COLO668 (cell line): ENCODE data around the gene GCC1.
"Not testable (repeated sequence)": the region's sequence is repeated elsewhere in the genome, so short reads cannot be mapped to it uniquely, and the experiment has no call there.

Experiments used
- DNase-seq: peaks from one replicate; lab custom pipeline; 2025; ENCODE audit not compliant: unreplicated experiment; lab: John Stamatoyannopoulos, UW

GCC1 gene

DNA sequence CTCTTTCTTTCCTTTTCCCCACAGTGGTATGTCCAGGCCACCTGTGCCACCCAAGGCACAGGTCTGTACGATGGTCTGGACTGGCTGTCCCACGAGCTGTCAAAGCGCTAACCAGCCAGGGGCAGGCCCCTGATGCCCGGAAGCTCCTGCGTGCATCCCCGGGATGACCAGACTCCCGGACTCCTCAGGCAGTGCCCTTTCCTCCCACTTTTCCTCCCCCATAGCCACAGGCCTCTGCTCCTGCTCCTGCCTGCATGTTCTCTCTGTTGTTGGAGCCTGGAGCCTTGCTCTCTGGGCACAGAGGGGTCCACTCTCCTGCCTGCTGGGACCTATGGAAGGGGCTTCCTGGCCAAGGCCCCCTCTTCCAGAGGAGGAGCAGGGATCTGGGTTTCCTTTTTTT, 5.8 kb upstream of the GCC1 start:
- DNase-seq, result no peak

- no peak for DNase-seq
These were observed 4.5 kb upstream of the GCC1 start for GRCh38 chr7:127589896-127590295.

- DNase-seq, result peak; percentile 62
These were observed 3.5 kb upstream of the GCC1 start for GRCh38 chr7:127588697-127589482.

GRCh38 chr7:127588019-127588696, 2.8 kb upstream of the GCC1 start, which contains the start of gene ARF5:
TSS of gene ARF5 (plus strand) at chr7:127588411. CDS start at chr7:127588499, 88 bp downstream.
- peak; percentile 89 for DNase-seq

DNA sequence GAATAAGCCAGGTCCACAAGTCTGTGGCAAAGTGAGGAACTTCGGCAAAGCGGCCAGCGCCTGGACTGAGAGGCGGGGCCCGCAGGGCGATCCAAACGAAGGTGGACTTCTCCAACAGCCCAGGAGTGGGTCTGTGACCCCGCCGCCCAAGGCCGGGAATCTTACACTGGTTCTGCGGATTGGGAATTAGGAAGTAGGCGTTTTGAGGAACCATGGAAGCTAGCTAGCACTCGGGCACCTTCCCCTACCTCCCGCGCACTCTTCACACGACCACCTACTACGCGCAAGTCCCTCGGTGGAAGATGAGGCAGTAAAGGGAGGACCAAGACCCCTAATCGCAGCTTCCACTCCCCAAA, 2.2 kb upstream of the GCC1 start:
- DNase-seq, result no peak

DNA sequence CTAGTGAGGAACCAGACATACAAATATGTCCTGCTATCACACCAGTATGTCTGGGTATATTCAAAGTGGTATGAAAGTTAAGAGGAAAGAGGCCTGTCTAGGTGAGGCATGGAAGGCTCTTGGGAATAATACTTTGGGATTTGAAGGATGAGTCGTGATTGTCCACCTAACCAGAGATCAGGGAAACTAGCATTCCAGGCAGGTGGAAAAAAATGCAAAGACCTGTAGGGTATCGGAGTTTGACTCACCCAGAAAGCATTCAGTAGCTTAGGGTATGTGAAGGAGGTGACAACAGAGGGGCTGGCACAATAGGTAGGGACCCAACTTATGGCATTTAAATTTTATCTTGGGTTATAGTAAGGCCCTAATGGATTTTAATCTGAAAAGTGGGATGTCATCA, 950 bp upstream of the GCC1 start:
- DNase-seq, result no peak

DNA sequence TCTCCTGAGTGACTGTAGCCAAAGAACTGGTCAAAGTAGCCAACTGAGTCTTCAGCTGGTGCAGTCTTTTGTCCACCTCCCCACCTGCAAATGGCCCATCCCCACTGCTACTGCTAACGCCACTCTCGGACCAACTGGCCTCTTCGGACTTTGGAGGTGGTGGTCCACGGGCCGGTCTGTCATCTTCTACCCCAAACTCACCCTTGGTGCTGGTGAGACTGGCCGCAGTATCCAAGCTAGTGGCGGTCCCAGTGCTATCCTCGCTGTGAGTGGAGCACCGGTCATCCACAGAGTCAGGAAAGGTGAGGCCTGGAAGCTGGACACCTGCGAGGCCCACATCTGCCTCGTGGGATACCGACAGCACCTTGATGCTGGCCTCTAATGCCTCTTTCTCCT, 750 bp downstream of the GCC1 start:
- DNase-seq, result no peak

- no peak for DNase-seq
These were observed 3.0 kb downstream of the GCC1 start for GRCh38 chr7:127582361-127582760.

DNA sequence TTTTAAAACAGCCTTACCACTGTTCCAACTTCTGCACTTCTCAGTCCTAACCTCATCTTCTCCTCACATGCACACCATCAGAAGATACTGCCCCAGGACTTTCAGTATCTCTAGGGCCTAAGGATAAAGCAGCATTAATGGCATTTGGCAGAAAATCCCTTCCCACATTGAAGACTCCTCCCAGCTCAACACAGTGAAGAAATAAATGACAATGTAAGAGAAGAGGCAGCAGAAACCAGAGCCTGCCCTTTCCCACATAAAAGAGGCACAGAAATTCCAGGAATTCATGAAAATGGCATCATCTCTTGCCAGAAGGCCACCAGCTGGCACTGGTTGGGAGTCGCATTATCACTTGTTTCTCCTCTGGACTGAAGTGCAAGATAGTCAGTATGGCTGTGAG, 3.7 kb downstream of the GCC1 start:
- no peak for DNase-seq

- DNase-seq, result no peak
These were observed 4.8 kb downstream of the GCC1 start for GRCh38 chr7:127580612-127581011.

GRCh38 chr7:127578711-127579275, 6.6 kb downstream of the GCC1 start:
- no peak for DNase-seq

- no peak for DNase-seq
These were observed 7.2 kb downstream of the GCC1 start for GRCh38 chr7:127578036-127578684.

- no peak for DNase-seq
These were observed 13.5 kb downstream of the GCC1 start for GRCh38 chr7:127571741-127572505.

DNA sequence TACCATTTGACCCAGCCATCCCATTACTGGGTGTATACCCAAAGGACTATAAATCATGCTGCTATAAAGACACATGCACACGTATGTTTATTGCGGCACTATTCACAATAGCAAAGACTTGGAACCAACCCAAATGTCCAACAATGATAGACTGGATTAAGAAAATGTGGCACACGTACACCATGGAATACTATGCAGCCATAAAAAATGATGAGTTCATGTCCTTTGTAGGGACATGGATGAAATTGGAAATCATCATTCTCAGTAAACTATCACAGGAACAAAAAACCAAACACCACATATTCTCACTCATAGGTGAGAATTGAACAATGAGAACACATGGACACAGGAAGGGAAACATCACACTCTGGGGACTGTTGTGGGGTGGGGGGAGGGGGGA, 17.4 kb downstream of the GCC1 start:
- not testable (repeated sequence) for DNase-seq

- no peak for DNase-seq
These were observed 19.2 kb downstream of the GCC1 start for GRCh38 chr7:127566242-127566641.

- DNase-seq, result no peak
These were observed 27.6 kb downstream of the GCC1 start for GRCh38 chr7:127557803-127558202.

- no peak for DNase-seq
These were observed 29.0 kb downstream of the GCC1 start for GRCh38 chr7:127556404-127556803.

- DNase-seq, result no peak
These were observed 33.5 kb downstream of the GCC1 start for GRCh38 chr7:127551941-127552340.

- no peak for DNase-seq
These were observed 35.1 kb downstream of the GCC1 start for GRCh38 chr7:127550247-127550646.

GRCh38 chr7:127546313-127546712, 39.1 kb downstream of the GCC1 start:
- DNase-seq, result no peak

DNA sequence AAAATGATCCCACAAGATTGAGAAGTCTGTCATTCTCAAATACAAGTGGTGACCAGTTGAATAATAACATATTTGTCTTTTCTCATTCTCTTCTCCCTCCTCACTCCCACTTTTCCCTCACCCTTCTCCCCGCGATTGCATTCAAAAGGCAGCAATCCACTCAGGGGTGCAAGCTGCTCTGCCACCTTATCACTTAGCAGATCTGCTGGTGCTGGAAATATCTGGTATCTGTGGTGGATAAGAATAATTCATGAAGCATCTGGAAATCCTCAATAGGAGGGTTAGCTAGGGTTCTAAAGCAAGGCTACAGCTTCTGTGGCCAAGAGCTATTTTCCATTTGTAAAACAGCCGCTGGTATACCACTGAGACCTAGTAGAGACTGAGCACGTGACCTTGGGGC, 43.8 kb downstream of the GCC1 start:
- DNase-seq, result no peak
